ENCODE measurements around the gene VMAC.

GRCh38 chr19:5865772-5866171, 38.9 kb upstream of the VMAC start:
- TF ChIP-seq EZH2 (IDR thresholded peaks at IDR 0.05; ENCODE audit: insufficient read depth, poor library complexity, severe bottlenecking) (no peak), EZH2phosphoT487 (IDR thresholded peaks at IDR 0.05; ENCODE audit: insufficient read depth, low read depth) (no peak)

All from GM23248 (cell line).